MM.1S (cell line): ENCODE data around the gene EIF5AL1.

Source experiments
- DNase-seq: peaks from one replicate; pipeline ENCODE4 v3.0.0-alpha.2; 2015
- H2AFZ ChIP-seq: fragments of 300-600 bp; sonication (generic); 2 replicates; pipeline ENCODE4 v1.6.0; 2016; ENCODE audit warnings: antibody characterized with exemption, low read length
- H3F3A ChIP-seq: fragments of 300-600 bp; sonication (generic); 2 replicates; pipeline ENCODE4 v1.6.1; 2016; ENCODE audit warnings: mild to moderate bottlenecking, antibody characterized with exemption, low read length, moderate library complexity, mixed read lengths; ENCODE audit not compliant: insufficient read depth
- H3K27ac ChIP-seq: fragments of 300-600 bp; sonication (generic); 2 replicates; pipeline ENCODE4 v1.5.1; 2016; ENCODE audit warnings: mild to moderate bottlenecking, low read length
- H3K27me3 ChIP-seq: fragments of 300-600 bp; sonication (generic); replicated peaks from 2 replicates; pipeline ENCODE4 v1.6.0; 2016; ENCODE audit warnings: low read length; ENCODE audit not compliant: insufficient read depth
- H3K36me3 ChIP-seq: fragments of 300-600 bp; sonication (generic); replicated peaks from 2 replicates; pipeline ENCODE4 v1.6.1; 2016; ENCODE audit warnings: mild to moderate bottlenecking, low read length, mixed read lengths; ENCODE audit not compliant: insufficient read depth
- H3K4me1 ChIP-seq: fragments of 300-600 bp; sonication (generic); 2 replicates; pipeline ENCODE4 v1.6.1; 2016; ENCODE audit warnings: low read length, mixed read lengths
- H3K4me2 ChIP-seq: fragments of 300-600 bp; sonication (generic); 2 replicates; pipeline ENCODE4 v1.6.0; 2016; ENCODE audit warnings: low read depth, low read length
- H3K4me3 ChIP-seq: fragments of 300-600 bp; sonication (generic); 2 replicates; pipeline ENCODE4 v1.5.1; 2016; ENCODE audit warnings: low read length, mixed read lengths
- H3K79me2 ChIP-seq: fragments of 300-600 bp; sonication (generic); 2 replicates; pipeline ENCODE4 v1.6.1; 2016; ENCODE audit warnings: mixed run types, low read length, mixed read lengths
- H3K9ac ChIP-seq: fragments of 300-600 bp; sonication (generic); 2 replicates; pipeline ENCODE4 v1.6.1; 2016; ENCODE audit warnings: low read length, mixed read lengths
- H3K9me2 ChIP-seq: fragments of 300-600 bp; sonication (generic); replicated peaks from 2 replicates; pipeline ENCODE4 v1.6.1; 2016; ENCODE audit warnings: mild to moderate bottlenecking, low read length, mixed read lengths; ENCODE audit not compliant: insufficient read depth
- H3K9me3 ChIP-seq: fragments of 300-600 bp; sonication (generic); replicated peaks from 2 replicates; pipeline ENCODE4 v1.6.1; 2016; ENCODE audit warnings: mild to moderate bottlenecking, low read length, mixed read lengths; ENCODE audit not compliant: insufficient read depth
- H4K20me1 ChIP-seq: fragments of 300-600 bp; sonication (generic); 2 replicates; pipeline ENCODE4 v1.6.1; 2016; ENCODE audit warnings: mild to moderate bottlenecking, low read length, moderate library complexity, mixed read lengths; ENCODE audit not compliant: insufficient read depth
- CTCF ChIP-seq: fragments of 300-600 bp; sonication (generic); IDR thresholded peaks from 2 replicates; pipeline ENCODE4 v1.5.1; 2016; ENCODE audit warnings: antibody characterized with exemption, low read length, mixed read lengths
- EZH2 ChIP-seq: fragments of 300-600 bp; sonication (generic); optimal IDR thresholded peaks from 2 replicates; pipeline ENCODE3; 2017; ENCODE audit warnings: low read depth, mild to moderate bottlenecking, antibody characterized with exemption, low read length, mixed read lengths
- EZH2phosphoT487 ChIP-seq: fragments of 300-600 bp; sonication (generic); IDR thresholded peaks from 2 replicates; pipeline ENCODE4 v1.6.1; 2018; ENCODE audit warnings: antibody characterized with exemption, low read length

Gene EIF5AL1

GRCh38 chr10:79562135-79562756, 49.9 kb downstream of the EIF5AL1 start:
- Histone ChIP-seq H3F3A (peaks cover 6% of the 10 kb centered on the region; the same call in 1 of the 2 replicates), H3K9ac (no peak overlapping the region), H3K9me3 (no peaks in the 10 kb centered on the region), H3K79me2 (no peaks in the 10 kb centered on the region), H3K36me3 (no peaks in the 10 kb centered on the region), H4K20me1 (no peaks in the 10 kb centered on the region), H2AFZ (no peak overlapping the region; the same call in 1 of the 2 replicates), H3K27me3 (no peaks in the 10 kb centered on the region), H3K9me2 (no peaks in the 10 kb centered on the region), H3K4me3 (no peak overlapping the region), H3K4me1 (peaks cover 16% of the 10 kb centered on the region), H3K27ac (no peak overlapping the region), H3K4me2 (peak overlapping the region; percentile 41; the same call in 1 of the 2 replicates)
- DNase-seq = peak; percentile 77
- no peak for TF ChIP-seq EZH2
- peak; percentile 97 for TF ChIP-seq CTCF

GRCh38 chr10:79563426-79563825, 51.1 kb downstream of the EIF5AL1 start:
- peaks cover 16% of the 10 kb centered on the region for H3K4me1 ChIP-seq
- no peaks in the 10 kb centered on the region for H3K9me2 ChIP-seq
- peaks cover 6% of the 10 kb centered on the region; the same call in 1 of the 2 replicates for H3F3A ChIP-seq
- no peak overlapping the region for H3K9ac ChIP-seq
- no peaks in the 10 kb centered on the region for H3K27me3 ChIP-seq
- DNase-seq = no peak
- H3K79me2 ChIP-seq = no peaks in the 10 kb centered on the region
- H3K9me3 ChIP-seq = no peaks in the 10 kb centered on the region
- no peak for TF ChIP-seq CTCF
- TF ChIP-seq EZH2 = no peak
- TF ChIP-seq EZH2phosphoT487 = no peak
- H3K27ac ChIP-seq = no peak overlapping the region
- no peak overlapping the region for H3K4me3 ChIP-seq
- H4K20me1 ChIP-seq = no peaks in the 10 kb centered on the region
- H3K36me3 ChIP-seq = no peaks in the 10 kb centered on the region
- no peak overlapping the region for H3K4me2 ChIP-seq
- no peak overlapping the region for H2AFZ ChIP-seq
